Anterior cingulate cortex (tissue), 58 donors: ENCODE measurements around the gene TMEM109.

ENCODE experiments used
- DNase-seq, 58 donors: peaks; one replicate each; lab custom pipeline; 2025; lab: John Stamatoyannopoulos, UW

Gene TMEM109

GRCh38 chr11:60937811-60938210 lies 23.9 kb downstream of the TMEM109 start:
- DNase-seq = no peak

GRCh38 chr11:60938500-60938899 lies 24.5 kb downstream of the TMEM109 start:
- DNase-seq = no peak

DNA sequence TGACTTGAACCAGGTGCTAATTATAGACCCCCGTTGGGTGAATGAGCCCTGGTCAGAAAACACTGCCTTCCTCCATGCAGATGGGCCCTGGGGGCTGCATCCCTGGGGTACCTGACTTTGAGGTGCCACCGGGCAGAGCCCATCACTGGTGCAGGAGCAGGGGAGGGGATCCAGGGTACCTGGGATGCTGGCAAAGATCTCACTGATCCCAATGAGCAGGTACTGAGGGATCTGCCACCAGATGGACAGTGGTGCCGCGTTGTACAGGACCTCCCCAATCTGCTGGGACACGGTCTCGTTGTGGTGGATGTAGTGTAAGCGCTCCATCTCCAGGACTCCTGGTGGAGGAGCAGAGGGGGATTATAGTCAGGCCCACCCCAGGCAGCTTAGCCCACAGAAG lies 25.3 kb downstream of the TMEM109 start:
- DNase-seq = no peak

DNA sequence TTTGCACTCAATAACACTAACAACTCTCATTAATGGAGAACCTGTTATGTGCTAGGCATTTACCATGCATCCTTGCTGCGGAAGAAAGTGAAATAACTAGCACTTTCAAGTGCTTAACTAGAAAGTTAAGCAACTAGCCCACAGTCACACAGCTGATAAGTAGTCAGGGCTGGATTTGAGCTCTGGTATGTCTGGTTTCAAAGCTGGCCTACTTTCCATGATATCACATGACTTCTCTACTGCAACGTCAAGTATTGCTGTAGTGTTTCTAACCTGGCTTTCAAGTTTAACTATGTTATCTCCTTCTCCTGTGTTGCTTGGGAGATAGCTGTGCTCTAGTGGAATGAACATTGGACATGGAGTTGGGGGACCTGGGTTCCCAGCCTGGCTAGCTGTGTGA lies 25.9 kb downstream of the TMEM109 start:
- DNase-seq = peak in 1 of 58 donors; percentile 13

- DNase-seq = peak in 1 of 58 donors; percentile 14
These were observed 27.6 kb downstream of the TMEM109 start for GRCh38 chr11:60941371-60942119.

DNA sequence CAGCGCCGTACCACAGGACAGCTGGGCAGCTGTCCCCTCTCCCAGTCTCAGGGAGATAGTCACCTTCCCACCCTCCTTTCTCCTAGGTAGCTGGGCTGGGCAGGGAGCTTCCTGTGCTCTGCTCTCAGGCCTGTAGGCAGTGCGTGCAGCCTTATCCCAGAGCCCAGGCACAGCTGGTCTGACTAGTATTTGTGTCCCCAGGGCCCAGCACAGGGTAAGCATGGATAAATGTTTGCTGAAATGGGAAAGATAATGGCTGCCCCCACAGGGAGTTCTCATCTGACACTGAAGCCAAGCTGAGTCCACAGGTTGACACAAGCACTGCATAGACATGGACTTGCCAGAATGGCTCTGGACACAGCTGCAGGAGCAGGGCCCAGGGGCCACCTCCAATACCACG lies 28.3 kb downstream of the TMEM109 start:
- no peak for DNase-seq

- DNase-seq = no peak
These were observed 29.1 kb downstream of the TMEM109 start for GRCh38 chr11:60942970-60943565.

DNA sequence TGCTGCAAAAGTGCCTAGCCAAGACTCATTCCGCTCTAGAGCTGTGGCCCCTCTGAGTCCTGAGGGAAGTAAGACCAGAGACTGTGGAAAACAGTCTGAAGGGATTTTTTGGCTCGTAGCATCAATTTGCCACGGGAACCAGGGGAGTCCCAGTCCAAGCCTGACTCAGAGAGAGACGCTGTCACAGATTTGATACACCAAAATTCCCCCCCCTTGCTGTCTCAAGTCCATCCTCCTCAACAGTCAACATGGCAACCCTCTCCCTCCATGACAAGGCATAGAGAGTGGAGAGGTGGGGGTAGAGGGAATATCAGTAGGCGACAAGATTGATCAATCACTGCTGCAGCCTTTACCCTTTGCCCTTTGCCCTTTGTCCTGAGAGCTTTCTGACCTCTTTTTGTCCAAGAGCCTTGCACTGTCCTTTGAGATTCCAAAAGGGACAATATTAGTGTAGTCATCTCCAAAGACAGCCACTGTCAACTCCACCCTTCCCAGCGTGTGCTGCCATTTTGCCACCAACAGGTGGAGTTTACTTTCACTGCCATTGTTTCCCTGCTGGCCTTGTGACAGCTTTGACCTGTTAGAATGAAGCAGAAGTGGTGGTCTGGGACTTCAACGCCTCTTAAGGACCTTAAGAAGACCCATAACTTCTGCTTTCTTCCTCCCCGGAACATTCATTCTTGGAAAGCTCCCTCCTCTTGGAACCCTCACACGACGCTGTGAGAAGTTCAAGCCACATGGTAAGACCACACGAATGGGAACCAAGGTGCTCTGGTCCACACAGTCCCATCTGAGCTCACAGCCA lies 30.7 kb downstream of the TMEM109 start:
- no peak for DNase-seq

GRCh38 chr11:60945295-60945667 lies 31.3 kb downstream of the TMEM109 start:
- no peak for DNase-seq

GRCh38 chr11:60946601-60947264 lies 32.8 kb downstream of the TMEM109 start:
- no peak for DNase-seq

GRCh38 chr11:60947700-60948099 lies 33.7 kb downstream of the TMEM109 start:
- DNase-seq = peak in 21 of 58 donors; percentile 11 to 68 (median 30)

DNA sequence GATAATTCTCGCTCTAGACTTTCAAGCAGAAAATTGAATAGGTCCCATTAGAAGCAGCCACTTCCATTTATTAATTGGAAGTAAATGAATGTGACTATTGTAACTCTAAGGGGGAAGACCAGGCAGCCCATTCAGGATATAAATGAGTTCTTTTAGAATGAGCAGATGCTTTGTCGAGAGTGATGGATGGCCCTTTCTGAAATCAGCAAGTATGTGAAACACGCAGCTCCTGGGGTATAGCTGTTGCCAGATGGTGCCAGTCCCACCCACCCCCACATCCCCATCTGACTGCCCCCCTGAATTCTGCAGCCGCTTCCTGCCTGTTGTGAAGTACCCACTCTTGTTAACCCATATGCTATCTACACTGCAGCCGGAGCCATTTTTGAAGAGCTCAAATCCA lies 34.3 kb downstream of the TMEM109 start:
- peak in 4 of 58 donors; percentile 18 to 70 (median 20) for DNase-seq

- no peak for DNase-seq
These were observed 36.1 kb downstream of the TMEM109 start for GRCh38 chr11:60950024-60950423.

DNA sequence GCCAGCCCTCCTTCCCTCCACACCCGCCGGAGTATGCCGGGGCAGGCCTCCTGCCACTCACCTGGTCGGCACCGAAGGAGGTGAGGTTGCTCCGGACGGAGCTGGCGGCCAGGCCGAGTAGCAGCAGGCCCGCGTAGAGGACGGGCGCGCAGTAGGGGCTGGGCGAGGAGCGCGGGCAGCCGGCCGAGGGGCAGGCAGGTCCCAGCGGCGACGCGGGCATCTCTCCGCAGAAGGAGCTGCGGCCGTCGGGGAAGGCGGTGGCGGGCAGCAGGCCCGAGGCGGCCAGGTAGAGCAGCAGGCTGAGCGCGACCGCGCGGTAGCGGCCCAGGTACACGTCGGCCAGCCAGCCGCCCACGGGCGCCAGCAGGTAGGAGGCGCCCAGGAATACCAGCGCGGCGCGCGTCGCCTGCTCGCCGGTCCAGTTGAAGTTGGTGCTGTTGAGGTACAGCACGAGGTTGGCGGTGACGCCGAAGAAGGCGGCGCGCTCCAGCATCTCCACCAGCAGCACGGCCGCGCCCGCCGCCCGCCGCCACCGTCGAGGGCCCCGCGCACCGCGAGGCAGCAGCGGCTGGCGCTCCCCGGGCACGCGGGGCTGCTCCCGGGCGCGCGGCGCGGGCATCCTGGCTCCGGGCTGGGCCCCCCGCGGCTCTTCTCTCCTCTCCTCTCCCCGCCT lies 37.1 kb downstream of the TMEM109 start:
- no peak for DNase-seq

DNA sequence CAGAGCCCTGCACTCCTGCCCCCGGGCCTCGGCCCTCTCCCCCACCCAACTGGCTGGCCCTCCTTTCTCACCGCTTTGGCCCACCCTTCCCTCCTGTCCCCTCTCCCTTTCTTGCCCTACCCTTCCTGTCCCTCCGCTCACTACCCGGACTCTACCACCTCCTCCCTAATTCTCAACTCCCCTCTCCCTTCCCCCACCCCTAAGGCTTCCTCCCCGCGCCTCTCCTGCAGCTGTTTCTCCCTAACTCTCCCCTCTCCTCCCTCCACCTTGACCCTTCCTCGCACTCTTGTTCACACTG lies 37.6 kb downstream of the TMEM109 start:
- DNase-seq = no peak

- peak in 24 of 58 donors; percentile 17 to 55 (median 38) for DNase-seq
These were observed 38.2 kb downstream of the TMEM109 start, which contains the start of gene SLC15A3 for GRCh38 chr11:60951904-60952741. Gene SLC15A3 (minus strand): TSS chr11:60952176. CDS start chr11:60951551, 625 bp downstream.

GRCh38 chr11:60952742-60953170 lies 38.8 kb downstream of the TMEM109 start:
- no peak for DNase-seq

DNA sequence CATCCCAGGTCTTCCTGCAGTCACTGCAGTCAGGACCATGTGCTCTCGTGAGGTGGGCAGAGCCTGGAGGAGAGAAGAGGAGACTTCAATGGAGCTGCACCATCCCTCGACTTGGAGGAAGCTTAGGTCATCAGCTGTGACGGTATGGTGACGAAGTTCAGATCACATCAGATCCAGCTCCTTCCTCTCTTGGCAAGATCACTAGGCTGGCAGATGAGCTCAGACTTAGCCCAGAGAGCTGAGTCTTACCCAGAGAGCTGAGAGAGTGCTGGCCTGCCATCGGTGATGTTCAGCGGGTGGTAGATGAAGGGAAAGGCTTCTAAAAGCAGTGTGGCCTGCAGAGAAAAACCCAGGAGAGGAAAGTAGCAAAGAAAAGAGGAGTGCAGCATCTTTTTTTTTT lies 39.8 kb downstream of the TMEM109 start:
- DNase-seq = no peak

DNA sequence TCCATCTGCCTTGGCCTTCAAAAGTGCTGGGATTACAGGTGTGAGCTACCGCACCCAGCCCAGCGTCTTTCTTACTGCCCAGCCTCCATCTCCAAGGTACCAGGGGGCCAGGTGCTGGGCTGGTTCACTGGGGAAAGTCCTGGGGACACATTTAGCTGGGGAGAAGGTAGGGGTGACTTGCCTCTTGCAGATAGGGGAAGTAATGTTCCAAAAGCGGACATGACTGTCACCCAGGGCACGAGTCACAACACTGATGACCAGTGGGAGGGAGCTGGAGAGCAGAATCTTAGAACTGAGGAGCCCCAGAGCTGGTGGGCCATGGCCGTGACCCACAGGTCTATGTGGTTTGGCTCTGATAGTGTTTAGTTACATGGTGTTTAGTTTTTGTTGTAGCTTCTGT lies 40.5 kb downstream of the TMEM109 start:
- no peak for DNase-seq
